ENCODE results near the gene ZBTB16. TPM values are rescaled to one million over a fixed set of nuclear protein-coding genes. Genes with fewer than 3 reads are reported as not detected.

ZBTB16 gene
- total RNA-seq, 1 experiment from 2014 or later, result 0.44 TPM

GRCh38 chr11:114181195-114181594, 121.7 kb downstream of the ZBTB16 start:
- TF ChIP-seq EZH2 (IDR thresholded peaks at IDR 0.05; ENCODE audit: low read depth), result no peak
- TF ChIP-seq CTCF (conservative IDR thresholded peaks at IDR 0.05), result no peak
- intact Hi-C loops (cut with micrococcal nuclease; ENCODE audit: unreplicated experiment), result no loop called here

GRCh38 chr11:114181752-114182151, 122.2 kb downstream of the ZBTB16 start:
- no TSS peak for BruUV-seq (replicated peaks)
- POLR2A ChIA-PET (ENCODE audit: unreplicated experiment), result no interaction called here
- Histone ChIP-seq H3K9me3 (ENCODE audit: insufficient read depth, low read depth) (no peaks in the 10 kb centered on the region), H3F3A (ENCODE audit: insufficient read depth, low read depth) (no peaks in the 10 kb centered on the region), H3K4me1 (replicated peaks; ENCODE audit: insufficient read depth) (no peaks in the 10 kb centered on the region), H4K20me1 (ENCODE audit: insufficient read depth) (0 out of 2 replicates have a peak, but pooled peaks cover 2% of the 10 kb centered on the region), H3K27ac (no peak overlapping the region), H3K79me2 (ENCODE audit: low read depth) (no peaks in the 10 kb centered on the region), H2AFZ (no peak overlapping the region), H3K9me2 (ENCODE audit: insufficient read depth) (no peaks in the 10 kb centered on the region), H3K4me3 (no peak overlapping the region), H3K36me3 (ENCODE audit: low read depth) (no peaks in the 10 kb centered on the region), H3K4me2 (no peak overlapping the region), H3K27me3 (ENCODE audit: insufficient read depth, low read depth) (peaks cover 96% of the 10 kb centered on the region)
- CTCF ChIA-PET, result no interaction called here
- intact Hi-C loops (cut with micrococcal nuclease; ENCODE audit: unreplicated experiment), result no loop called here
- TF ChIP-seq CTCF (conservative IDR thresholded peaks at IDR 0.05) (no peak), EZH2 (IDR thresholded peaks at IDR 0.05; ENCODE audit: low read depth) (no peak)
- no peak for DNase-seq

More at GRCh38 chr11:114181195-114181594, 121.7 kb downstream of the ZBTB16 start:
- Histone ChIP-seq H3K36me3 (ENCODE audit: low read depth) (no peaks in the 10 kb centered on the region), H3F3A (ENCODE audit: insufficient read depth, low read depth) (no peaks in the 10 kb centered on the region), H3K27ac (no peak overlapping the region), H2AFZ (no peak overlapping the region), H3K4me1 (replicated peaks; ENCODE audit: insufficient read depth) (no peaks in the 10 kb centered on the region), H3K4me3 (no peak overlapping the region), H3K9me3 (ENCODE audit: insufficient read depth, low read depth) (no peaks in the 10 kb centered on the region), H3K4me2 (no peak overlapping the region), H3K9me2 (ENCODE audit: insufficient read depth) (no peaks in the 10 kb centered on the region), H3K79me2 (ENCODE audit: low read depth) (no peaks in the 10 kb centered on the region), H3K27me3 (ENCODE audit: insufficient read depth, low read depth) (peaks cover 96% of the 10 kb centered on the region), H4K20me1 (ENCODE audit: insufficient read depth) (0 out of 2 replicates have a peak, but pooled peaks cover 2% of the 10 kb centered on the region)
- DNase-seq, result no peak
- CTCF ChIA-PET, result no interaction called here
- BruUV-seq (replicated peaks), result no TSS peak
- POLR2A ChIA-PET (ENCODE audit: unreplicated experiment), result no interaction called here

- H3F3A ChIP-seq (ENCODE audit: insufficient read depth, low read depth), result no peaks in the 10 kb centered on the region
- no peak overlapping the region for H3K4me3 ChIP-seq
- BruUV-seq (replicated peaks), result no TSS peak
- H3K27ac ChIP-seq, result no peak overlapping the region
- no peaks in the 10 kb centered on the region for H3K79me2 ChIP-seq (ENCODE audit: low read depth)
- no peaks in the 10 kb centered on the region for H3K9me2 ChIP-seq (ENCODE audit: insufficient read depth)
- ChIA-PET CTCF (no interaction called here), POLR2A (ENCODE audit: unreplicated experiment) (no interaction called here)
- H3K4me1 ChIP-seq (replicated peaks; ENCODE audit: insufficient read depth), result no peaks in the 10 kb centered on the region
- H3K4me2 ChIP-seq, result no peak overlapping the region
- H3K27me3 ChIP-seq (ENCODE audit: insufficient read depth, low read depth), result peaks cover 96% of the 10 kb centered on the region
- H2AFZ ChIP-seq, result no peak overlapping the region
- TF ChIP-seq CTCF (conservative IDR thresholded peaks at IDR 0.05) (no peak), EZH2 (IDR thresholded peaks at IDR 0.05; ENCODE audit: low read depth) (no peak)
- 0 out of 2 replicates have a peak, but pooled peaks cover 2% of the 10 kb centered on the region for H4K20me1 ChIP-seq (ENCODE audit: insufficient read depth)
- no peaks in the 10 kb centered on the region for H3K36me3 ChIP-seq (ENCODE audit: low read depth)
- no peaks in the 10 kb centered on the region for H3K9me3 ChIP-seq (ENCODE audit: insufficient read depth, low read depth)
- no peak for DNase-seq
- intact Hi-C loops (cut with micrococcal nuclease; ENCODE audit: unreplicated experiment), result no loop called here
Measured at GRCh38 chr11:114182471-114183043, 123.0 kb downstream of the ZBTB16 start.
